ENCODE results near the gene ARHGAP6.

GRCh38 chrX:11189097-11189496 lies 476.6 kb downstream of the ARHGAP6 start:
- TF ChIP-seq CTCF (IDR thresholded peaks at IDR 0.05; ENCODE audit: low read depth, low read length) (no peak), POLR2A (IDR thresholded peaks at IDR 0.05; ENCODE audit: extremely low read depth, insufficient read length) (no peak)
